Mesothelial cell of epicardium (in vitro differentiated cells): ENCODE data around the gene MAML2. TPM values are rescaled to one million over a fixed set of nuclear protein-coding genes. Genes with fewer than 3 reads are reported as not detected.

Experiments used
- DNase-seq, 2 experiments: peaks; one replicate each; pipeline ENCODE4 v3.0.0; 2021; ENCODE audit warnings: low spot score in 2 of 2; ENCODE audit not compliant: unreplicated experiment in 2 of 2
- H3K27ac Mint-ChIP-seq: 2 replicates; pipeline ENCODE4 v1.8.0; 2021; ENCODE audit warnings: mixed read lengths
- H3K27me3 Mint-ChIP-seq: 2 replicates; pipeline ENCODE4 v1.8.0; 2021; ENCODE audit warnings: low read depth, mixed read lengths
- H3K36me3 Mint-ChIP-seq: 2 replicates; pipeline ENCODE4 v1.8.0; 2021; ENCODE audit warnings: mixed read lengths
- H3K4me1 Mint-ChIP-seq: 2 replicates; pipeline ENCODE4 v1.8.0; 2021; ENCODE audit warnings: mixed read lengths
- H3K4me3 Mint-ChIP-seq: 2 replicates; pipeline ENCODE4 v1.8.0; 2021; ENCODE audit warnings: mild to moderate bottlenecking, moderate library complexity, mixed read lengths
- H3K9me3 Mint-ChIP-seq: 2 replicates; pipeline ENCODE4 v1.8.0; 2021; ENCODE audit warnings: mixed read lengths
- total RNA-seq: library from RNA; stranded (reverse); gene quantifications from 3 replicates; pipeline ENCODE4 v1.2.1, GENCODE V29; 2021
- TF ChIP-seq, protein P1 (sequence below): fragments of 200-600 bp; sonication (generic); IDR thresholded peaks from one replicate; pipeline ENCODE4 v1.5.0; 2021; ENCODE audit warnings: antibody characterized with exemption; ENCODE audit not compliant: unreplicated experiment

The MAML2 gene
- total RNA-seq, 1 donor from 2014 or later: 38.3 TPM

DNA sequence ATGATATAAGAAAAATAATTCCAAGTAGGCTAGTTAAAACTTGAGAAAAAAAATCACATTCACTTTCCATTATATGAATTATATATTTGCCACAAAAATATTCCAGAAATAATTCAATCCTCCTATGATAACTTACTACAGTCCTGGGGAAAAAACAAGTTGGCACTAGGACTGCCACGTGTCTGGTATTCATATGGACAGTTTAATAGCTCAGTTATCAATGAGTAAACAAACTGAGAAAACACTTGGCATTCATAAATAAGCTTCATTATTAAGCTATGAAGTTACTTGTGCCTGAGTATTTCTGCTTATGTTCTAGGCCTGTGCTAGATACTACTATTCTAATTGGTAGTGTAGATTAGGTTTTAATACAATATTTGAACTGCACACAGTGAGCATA is 22.5 kb upstream of the MAML2 start:
- Mint-ChIP-seq H3K36me3 (peaks cover 27% of the 10 kb centered on the region), H3K27ac (no peak overlapping the region), H3K9me3 (peaks cover 14% of the 10 kb centered on the region), H3K27me3 (no peaks in the 10 kb centered on the region), H3K4me1 (no peaks in the 10 kb centered on the region), H3K4me3 (no peak overlapping the region)
- TF ChIP-seq, protein P1, sequence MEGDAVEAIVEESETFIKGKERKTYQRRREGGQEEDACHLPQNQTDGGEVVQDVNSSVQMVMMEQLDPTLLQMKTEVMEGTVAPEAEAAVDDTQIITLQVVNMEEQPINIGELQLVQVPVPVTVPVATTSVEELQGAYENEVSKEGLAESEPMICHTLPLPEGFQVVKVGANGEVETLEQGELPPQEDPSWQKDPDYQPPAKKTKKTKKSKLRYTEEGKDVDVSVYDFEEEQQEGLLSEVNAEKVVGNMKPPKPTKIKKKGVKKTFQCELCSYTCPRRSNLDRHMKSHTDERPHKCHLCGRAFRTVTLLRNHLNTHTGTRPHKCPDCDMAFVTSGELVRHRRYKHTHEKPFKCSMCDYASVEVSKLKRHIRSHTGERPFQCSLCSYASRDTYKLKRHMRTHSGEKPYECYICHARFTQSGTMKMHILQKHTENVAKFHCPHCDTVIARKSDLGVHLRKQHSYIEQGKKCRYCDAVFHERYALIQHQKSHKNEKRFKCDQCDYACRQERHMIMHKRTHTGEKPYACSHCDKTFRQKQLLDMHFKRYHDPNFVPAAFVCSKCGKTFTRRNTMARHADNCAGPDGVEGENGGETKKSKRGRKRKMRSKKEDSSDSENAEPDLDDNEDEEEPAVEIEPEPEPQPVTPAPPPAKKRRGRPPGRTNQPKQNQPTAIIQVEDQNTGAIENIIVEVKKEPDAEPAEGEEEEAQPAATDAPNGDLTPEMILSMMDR: no peak
- DNase-seq: no peak

DNA sequence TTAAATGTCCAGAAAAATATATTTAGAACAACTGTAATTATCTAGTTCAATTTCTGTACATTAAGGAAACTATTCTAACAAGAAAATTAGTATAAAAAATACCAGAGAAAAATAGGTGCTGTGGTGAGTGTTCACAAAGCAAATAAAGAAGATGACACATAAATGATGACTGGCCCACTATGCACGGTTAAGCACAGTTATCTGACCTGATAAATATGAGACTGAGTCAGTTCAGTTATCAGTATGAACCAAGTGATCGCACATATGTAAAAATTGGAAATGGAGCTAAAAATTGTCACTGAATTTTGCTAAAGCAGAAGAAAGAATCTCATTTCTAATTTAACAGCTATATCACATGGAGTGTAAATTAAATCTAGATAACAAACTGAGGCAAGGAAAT is 18.8 kb upstream of the MAML2 start:
- Mint-ChIP-seq H3K36me3 (peaks cover 8% of the 10 kb centered on the region), H3K27me3 (no peaks in the 10 kb centered on the region), H3K4me1 (no peaks in the 10 kb centered on the region), H3K4me3 (no peak overlapping the region), H3K27ac (no peak overlapping the region), H3K9me3 (no peaks in the 10 kb centered on the region)
- DNase-seq: no peak
- TF ChIP-seq, protein P1: no peak

DNA sequence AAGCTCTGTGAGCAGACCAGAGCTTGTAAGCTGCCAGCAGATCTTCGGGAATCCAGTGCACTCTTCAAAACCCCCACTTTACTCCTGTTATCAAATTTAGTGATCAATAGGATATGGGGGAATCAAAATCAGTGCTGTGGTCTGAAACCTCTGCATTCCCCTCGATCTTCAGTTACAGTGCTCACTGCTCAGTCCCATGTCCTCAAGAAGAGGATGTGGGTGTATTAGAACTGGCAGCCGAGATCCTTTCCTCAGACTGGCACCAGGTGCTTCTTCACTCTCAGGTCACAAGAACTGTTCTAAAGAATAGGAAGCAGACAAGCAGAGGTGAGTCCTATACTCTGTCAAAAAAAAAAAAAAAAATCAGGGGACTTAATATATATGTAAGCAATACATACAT is 15.3 kb upstream of the MAML2 start:
- Mint-ChIP-seq H3K27ac (no peak overlapping the region), H3K36me3 (peaks cover 31% of the 10 kb centered on the region), H3K9me3 (no peaks in the 10 kb centered on the region), H3K27me3 (no peaks in the 10 kb centered on the region), H3K4me1 (peaks cover 2% of the 10 kb centered on the region), H3K4me3 (no peak overlapping the region)
- TF ChIP-seq, protein P1: no peak
- no peak for DNase-seq

DNA sequence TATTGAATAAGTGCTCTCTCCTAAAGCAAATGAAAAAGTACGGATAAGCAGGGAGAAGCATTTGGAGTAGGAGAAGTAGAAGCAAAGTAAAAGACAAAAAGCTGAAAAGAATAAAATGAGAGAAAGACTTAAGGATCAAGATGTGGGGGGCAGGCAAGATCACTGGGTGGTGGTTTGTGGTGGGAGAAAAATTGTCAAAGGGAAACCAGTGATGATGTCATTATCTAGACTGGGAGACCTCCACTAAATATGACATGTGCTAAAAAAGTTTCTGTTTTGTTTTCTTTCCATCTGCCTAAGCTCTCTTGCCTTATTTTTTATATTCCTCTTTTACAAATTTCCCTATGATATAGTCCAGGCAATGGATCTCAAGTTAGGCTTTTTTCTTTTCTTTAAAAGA is 14.8 kb upstream of the MAML2 start:
- TF ChIP-seq, protein P1: no peak
- H3K27me3 Mint-ChIP-seq: no peaks in the 10 kb centered on the region
- H3K4me1 Mint-ChIP-seq: peaks cover 2% of the 10 kb centered on the region
- DNase-seq: no peak
- no peaks in the 10 kb centered on the region for H3K9me3 Mint-ChIP-seq
- H3K36me3 Mint-ChIP-seq: peaks cover 31% of the 10 kb centered on the region
- H3K27ac Mint-ChIP-seq: no peak overlapping the region
- H3K4me3 Mint-ChIP-seq: no peak overlapping the region

DNA sequence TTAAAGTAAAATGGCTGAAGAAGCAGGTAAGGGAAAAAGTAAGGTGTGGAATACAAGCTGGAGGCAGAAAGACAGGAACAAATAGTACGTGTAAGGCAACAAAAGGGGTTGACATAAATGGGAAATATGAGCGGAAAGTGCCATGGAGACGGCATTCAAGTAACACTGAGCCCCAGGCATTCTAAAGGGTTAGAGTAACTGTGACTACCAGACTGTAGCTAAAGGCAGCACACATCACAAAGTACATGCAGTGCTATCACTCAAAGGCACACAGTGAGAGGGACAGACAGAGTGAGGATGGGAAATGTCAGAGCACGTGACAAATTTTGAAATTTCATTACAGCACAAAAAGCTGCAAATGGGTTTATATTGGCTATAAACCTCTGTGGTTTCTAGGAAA is 13.9 kb upstream of the MAML2 start:
- H3K36me3 Mint-ChIP-seq: peaks cover 34% of the 10 kb centered on the region
- no peaks in the 10 kb centered on the region for H3K27me3 Mint-ChIP-seq
- no peak overlapping the region for H3K4me3 Mint-ChIP-seq
- H3K9me3 Mint-ChIP-seq: no peaks in the 10 kb centered on the region
- DNase-seq: no peak
- TF ChIP-seq, protein P1: no peak
- no peak overlapping the region for H3K27ac Mint-ChIP-seq
- peaks cover 2% of the 10 kb centered on the region for H3K4me1 Mint-ChIP-seq
